PC-9 (cell line): ENCODE measurements around the gene ZNF593OS. TPM values are rescaled to one million over a fixed set of nuclear protein-coding genes. Genes with fewer than 3 reads are reported as not detected.

Source experiments
- Bru-seq: library from RNA; stranded (reverse); fragments of 400-500 nt; gene quantifications from one replicate; lab custom pipeline; 2021; lab: Mats Ljungman, UMichigan
- BruChase-seq, 2 experiments: library from RNA; stranded (reverse); fragments of 400-500 nt; gene quantifications; one replicate each; lab custom pipeline; 2021; lab: Mats Ljungman, UMichigan
- BruUV-seq: library from RNA; stranded (reverse); fragments of 400-500 nt; replicated peaks from 2 replicates; lab custom pipeline; 2021; lab: Mats Ljungman, UMichigan
- CTCF ChIA-PET: fragments of 300-600 bp; sonication (Branson Sonifier 250); formaldehyde crosslinking; loops from one replicate; lab custom pipeline; 2022; ENCODE audit warnings: antibody characterized with exemption; lab: Charles Lee
- POLR2A ChIA-PET: fragments of 300-600 bp; sonication (Branson Sonifier 250); formaldehyde crosslinking; loops from one replicate; lab custom pipeline; 2022; ENCODE audit warnings: antibody characterized with exemption; ENCODE audit not compliant: unreplicated experiment; lab: Charles Lee
- DNase-seq, 2 experiments: peaks; one replicate each; pipeline versions ENCODE4 v3.0.0 to v3.0.0-alpha.2; 2015 to 2022; ENCODE audit warnings: mixed read lengths in 1 of 2
- H2AFZ ChIP-seq: fragments of 200-600 bp; sonication (generic); 2 replicates; pipeline ENCODE4 v1.8.1; 2017; ENCODE audit warnings: antibody characterized with exemption
- H3F3A ChIP-seq: fragments of 200-600 bp; sonication (generic); 2 replicates; pipeline ENCODE4 v1.8.1; 2017; ENCODE audit warnings: antibody characterized with exemption, mild to moderate bottlenecking, low read depth; ENCODE audit not compliant: insufficient read depth
- H3K27ac ChIP-seq: fragments of 200-600 bp; sonication (generic); 2 replicates; pipeline ENCODE4 v1.6.1; 2016; ENCODE audit warnings: mixed run types
- H3K27me3 ChIP-seq: fragments of 200-600 bp; sonication (generic); 2 replicates; pipeline ENCODE4 v1.6.1; 2016; ENCODE audit warnings: low read depth, mixed run types; ENCODE audit not compliant: insufficient read depth
- H3K36me3 ChIP-seq: fragments of 200-600 bp; sonication (generic); 2 replicates; pipeline ENCODE4 v1.6.1; 2016; ENCODE audit warnings: low read depth, mixed run types
- H3K4me1 ChIP-seq: fragments of 200-600 bp; sonication (generic); replicated peaks from 2 replicates; pipeline ENCODE4 v1.6.1; 2016; ENCODE audit warnings: mixed run types; ENCODE audit not compliant: insufficient read depth
- H3K4me2 ChIP-seq: fragments of 200-600 bp; sonication (generic); 2 replicates; pipeline ENCODE4 v1.6.1; 2017; ENCODE audit warnings: mixed run types
- H3K4me3 ChIP-seq: fragments of 200-600 bp; sonication (generic); 2 replicates; pipeline ENCODE4 v1.6.1; 2016; ENCODE audit warnings: mixed run types
- H3K79me2 ChIP-seq: fragments of 200-600 bp; sonication (generic); 2 replicates; pipeline ENCODE4 v1.6.1; 2017; ENCODE audit warnings: low read depth, mixed run types
- H3K9me2 ChIP-seq: fragments of 200-600 bp; sonication (generic); 2 replicates; pipeline ENCODE4 v1.8.1; 2017; ENCODE audit warnings: mild to moderate bottlenecking; ENCODE audit not compliant: insufficient read depth
- H3K9me3 ChIP-seq: fragments of 200-600 bp; sonication (generic); 2 replicates; pipeline ENCODE4 v1.8.1; 2016; ENCODE audit warnings: low read depth; ENCODE audit not compliant: insufficient read depth
- H4K20me1 ChIP-seq: fragments of 200-600 bp; sonication (generic); 2 replicates; pipeline ENCODE4 v1.8.1; 2017; ENCODE audit not compliant: insufficient read depth
- CTCF ChIP-seq: fragments of 200-600 bp; sonication (generic); conservative IDR thresholded peaks from 2 replicates; pipeline ENCODE4 v1.6.1; 2017; ENCODE audit warnings: mixed run types, antibody characterized with exemption, mild to moderate bottlenecking, moderate library complexity
- EZH2 ChIP-seq: fragments of 200-600 bp; sonication (generic); IDR thresholded peaks from 2 replicates; pipeline ENCODE4 v1.8.0; 2017; ENCODE audit warnings: antibody characterized with exemption, low read depth
- intact Hi-C: fragments of 100-400 bp; cut with micrococcal nuclease; formaldehyde crosslinking; loops from one replicate; pipeline ENCODE4 v1.10.0; 2022; ENCODE audit not compliant: unreplicated experiment
- long read RNA-seq: library from polyadenylated mRNA; stranded (forward); transcript quantifications from one replicate; pipeline ENCODE4 v2.0.0, GENCODE V29; 2022
- total RNA-seq: library from RNA; stranded (reverse); gene quantifications from 2 replicates; pipeline ENCODE4 v1.2.3, GENCODE V29; 2021

ZNF593OS gene
- not detected in 2 replicates for total RNA-seq
- not detected for Bru-seq, nascent RNA
- not detected for BruChase-seq, experiment 1, labeled RNA remaining after a 2-hour chase
- not detected for BruChase-seq, experiment 2, labeled RNA remaining after a 6-hour chase
- long read RNA-seq, result 0 reads

DNA sequence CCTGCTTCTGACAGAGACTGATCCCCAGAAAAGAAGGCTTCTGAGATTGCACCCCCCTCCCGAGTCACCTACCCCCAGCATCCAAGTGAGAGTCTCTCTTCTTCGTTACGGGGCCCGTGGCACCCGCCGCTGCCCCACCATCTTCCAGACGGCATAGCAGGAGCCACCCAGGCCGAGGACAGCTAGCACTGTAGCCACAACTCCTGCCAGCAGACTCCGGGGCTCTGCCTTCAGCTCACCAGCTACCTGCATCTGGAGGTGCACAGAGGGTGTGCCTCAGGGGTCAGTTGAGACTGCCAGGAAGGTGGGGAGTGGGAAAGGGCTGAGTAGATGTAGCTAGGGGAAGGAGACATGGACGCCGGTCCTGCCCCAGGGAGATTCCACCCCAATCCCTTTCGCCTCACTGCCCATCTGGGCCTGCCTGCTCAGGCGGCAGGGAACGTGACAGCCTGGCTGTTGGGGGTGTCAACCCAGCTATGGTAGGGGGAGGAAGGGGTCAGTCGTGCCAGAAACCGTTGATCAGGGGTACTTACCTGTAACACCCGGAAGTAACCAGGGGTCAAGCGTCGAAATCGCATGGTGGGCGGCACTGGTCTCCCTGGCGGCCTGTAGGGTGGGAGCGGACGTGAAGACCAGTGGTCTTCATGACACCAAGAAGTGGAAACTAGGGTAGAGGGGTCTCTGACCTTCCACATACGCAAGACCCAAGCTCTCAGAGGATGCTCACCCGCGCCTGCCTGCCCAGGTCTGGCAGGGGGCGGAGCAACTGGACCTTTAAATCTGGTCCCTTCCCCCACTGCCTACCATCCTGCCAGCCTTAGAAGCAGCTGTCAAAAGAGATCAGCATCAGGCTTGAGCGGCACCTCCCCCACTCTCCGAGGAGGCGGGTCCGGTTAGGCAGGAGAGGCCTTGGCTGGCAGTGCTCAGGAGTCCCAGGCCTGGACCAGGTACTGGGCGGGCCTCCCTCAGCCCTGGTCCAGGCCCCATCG is at the start of gene ZNF593OS:
Gene ZNF593OS (minus strand): TSS at position 749 of the 989 bp plus-strand sequence. CDS start 171 bp downstream, at position 578.
- Histone ChIP-seq H3K4me2 (peak within 1 kb of the TSS; percentile 96), H3K27ac (no peak within 1 kb of the TSS), H3F3A (peaks cover 18% of the 10 kb centered on the region; the same call in 1 of the 2 replicates), H3K4me1 (peaks cover 6% of the 10 kb centered on the region; the same call in 1 of the 2 replicates), H3K79me2 (peaks cover 16% of the 10 kb centered on the region), H3K4me3 (peak within 1 kb of the TSS; percentile 99), H3K27me3 (no peaks in the 10 kb centered on the region), H3K36me3 (no peaks in the 10 kb centered on the region), H3K9me2 (no peaks in the 10 kb centered on the region), H2AFZ (no peak within 1 kb of the TSS), H3K9me3 (no peaks in the 10 kb centered on the region), H4K20me1 (no peaks in the 10 kb centered on the region)
- POLR2A ChIA-PET, result no interaction called here
- CTCF ChIA-PET, result no interaction called here
- no peak for TF ChIP-seq CTCF
- no peak for TF ChIP-seq EZH2
- intact Hi-C loops, result loop anchor here (10.0 kb wide), 1 partner anchor 243 kb away; the partner anchor contains the start of gene LIN28A
- no TSS peak for BruUV-seq
- DNase-seq, result no peak

GRCh38 chr1:26221094-26221493 is 49.5 kb upstream of the ZNF593OS start:
- H3K36me3 ChIP-seq, result no peaks in the 10 kb centered on the region
- H3K27me3 ChIP-seq, result no peaks in the 10 kb centered on the region
- no peaks in the 10 kb centered on the region for H3F3A ChIP-seq
- H3K9me2 ChIP-seq, result no peaks in the 10 kb centered on the region
- ChIA-PET POLR2A (interaction anchor here (0.7 kb wide), 1 partner anchor 372 kb away, joined by 3 read pairs; no protein-coding TSS in a partner anchor), CTCF (interaction anchor here (0.7 kb wide), 1 partner anchor 276 kb away, joined by 3 read pairs; no protein-coding TSS in a partner anchor)
- intact Hi-C loops, result no loop called here
- no peak overlapping the region for H3K4me2 ChIP-seq
- TF ChIP-seq CTCF (no peak), EZH2 (no peak)
- H3K9me3 ChIP-seq, result no peaks in the 10 kb centered on the region
- H3K4me3 ChIP-seq, result no peak overlapping the region
- H4K20me1 ChIP-seq, result no peaks in the 10 kb centered on the region
- no peak overlapping the region for H3K27ac ChIP-seq
- no TSS peak for BruUV-seq
- H3K4me1 ChIP-seq, result no peaks in the 10 kb centered on the region
- DNase-seq, result no peak
- no peaks in the 10 kb centered on the region for H3K79me2 ChIP-seq
- H2AFZ ChIP-seq, result no peak overlapping the region

- H3K27ac ChIP-seq, result no peak overlapping the region
- no peaks in the 10 kb centered on the region for H3K9me2 ChIP-seq
- no peak overlapping the region for H3K4me2 ChIP-seq
- H3F3A ChIP-seq, result no peaks in the 10 kb centered on the region
- POLR2A ChIA-PET, result interaction anchor here (0.6 kb wide), 1 partner anchor 82 kb away, joined by 3 read pairs; no protein-coding TSS in a partner anchor
- intact Hi-C loops, result no loop called here
- H4K20me1 ChIP-seq, result no peaks in the 10 kb centered on the region
- no peaks in the 10 kb centered on the region for H3K4me1 ChIP-seq
- no peak for DNase-seq
- H3K27me3 ChIP-seq, result no peaks in the 10 kb centered on the region
- BruUV-seq, result no TSS peak
- no peak overlapping the region for H3K4me3 ChIP-seq
- no peaks in the 10 kb centered on the region for H3K79me2 ChIP-seq
- no peaks in the 10 kb centered on the region for H3K9me3 ChIP-seq
- H2AFZ ChIP-seq, result no peak overlapping the region
- CTCF ChIA-PET, result no interaction called here
- no peak for TF ChIP-seq CTCF
- TF ChIP-seq EZH2, result no peak
- no peaks in the 10 kb centered on the region for H3K36me3 ChIP-seq
Measured at GRCh38 chr1:26220199-26220912, 48.7 kb upstream of the ZNF593OS start.
